WTC11 (cell line): ENCODE data around the gene CCNL1. TPM values are rescaled to one million over a fixed set of nuclear protein-coding genes. Genes with fewer than 3 reads are reported as not detected.

ENCODE experiments used
- ATAC-seq: fragments of 200-7000 bp; cut with Tn5 transposase; 2 replicates; pipeline ENCODE4 v1.10.0; 2021; ENCODE audit warnings: mild to moderate bottlenecking, moderate library complexity
- CTCF ChIA-PET: fragments of 300-600 bp; sonication (Branson Sonifier 250); formaldehyde crosslinking; loops from one replicate; lab custom pipeline; 2021; ENCODE audit warnings: antibody characterized with exemption; lab: Charles Lee
- POLR2A ChIA-PET: fragments of 350-600 bp; sonication (Branson Sonifier 250); formaldehyde crosslinking; loops from one replicate; lab custom pipeline; 2021; ENCODE audit warnings: antibody characterized with exemption; lab: Charles Lee
- DNase-seq: peaks from one replicate; pipeline ENCODE4 v3.0.0; 2021; ENCODE audit warnings: low spot score
- H3K27ac Mint-ChIP-seq: 2 replicates; pipeline ENCODE4 v1.8.0; 2021; ENCODE audit warnings: mixed read lengths
- H3K27me3 Mint-ChIP-seq: 2 replicates; pipeline ENCODE4 v1.8.0; 2021; ENCODE audit warnings: low read depth, mild to moderate bottlenecking, moderate library complexity, mixed read lengths
- H3K36me3 Mint-ChIP-seq: 2 replicates; pipeline ENCODE4 v1.8.0; 2021; ENCODE audit warnings: mixed read lengths
- H3K4me1 Mint-ChIP-seq: 2 replicates; pipeline ENCODE4 v1.8.0; 2022; ENCODE audit warnings: mixed read lengths
- H3K4me3 Mint-ChIP-seq: 2 replicates; pipeline ENCODE4 v1.8.0; 2021; ENCODE audit warnings: mild to moderate bottlenecking, moderate library complexity, mixed read lengths
- H3K9me3 Mint-ChIP-seq: 2 replicates; pipeline ENCODE4 v1.8.0; 2021; ENCODE audit warnings: mixed read lengths
- CREB1 ChIP-seq: sonication (generic); formaldehyde crosslinking; IDR thresholded peaks from 2 replicates; pipeline ENCODE4 v1.8.0; 2023; ENCODE audit warnings: mild to moderate bottlenecking, missing genetic modification reagents
- FOXJ3 ChIP-seq: sonication (generic); formaldehyde crosslinking; IDR thresholded peaks from 2 replicates; pipeline ENCODE4 v1.9.0; 2021; ENCODE audit warnings: missing genetic modification reagents, mild to moderate bottlenecking, borderline replicate concordance
- GTF2I ChIP-seq: fragments of 250-450 bp; sonication (Bioruptor Pico); conservative IDR thresholded peaks from 2 replicates; pipeline ENCODE4 v1.4.0; 2021; ENCODE audit warnings: mild to moderate bottlenecking
- JAZF1 ChIP-seq: fragments of 250-450 bp; sonication (Bioruptor Pico); IDR thresholded peaks from 2 replicates; pipeline ENCODE4 v1.9.0; 2021; ENCODE audit warnings: moderate library complexity, mild to moderate bottlenecking, inconsistent platforms
- NFE2L1 ChIP-seq: sonication (generic); formaldehyde crosslinking; IDR thresholded peaks from 2 replicates; pipeline ENCODE4 v1.8.1; 2023; ENCODE audit warnings: missing genetic modification reagents
- NR1H2 ChIP-seq: sonication (generic); formaldehyde crosslinking; IDR thresholded peaks from 2 replicates; pipeline ENCODE4 v1.9.0; 2021; ENCODE audit warnings: mild to moderate bottlenecking, moderate library complexity, missing genetic modification reagents
- NR3C1 ChIP-seq: sonication (generic); formaldehyde crosslinking; conservative IDR thresholded peaks from 2 replicates; pipeline ENCODE4 v1.8.1; 2023; ENCODE audit warnings: low read depth, mild to moderate bottlenecking, missing genetic modification reagents
- OVOL2 ChIP-seq: fragments of 250-450 bp; sonication (Bioruptor Pico); IDR thresholded peaks from 2 replicates; pipeline ENCODE4 v1.9.0; 2021; ENCODE audit warnings: mild to moderate bottlenecking, borderline replicate concordance
- RORB ChIP-seq: fragments of 250-450 bp; sonication (Bioruptor Pico); IDR thresholded peaks from 2 replicates; pipeline ENCODE4 v1.9.0; 2021; ENCODE audit warnings: mild to moderate bottlenecking
- SMAD3 ChIP-seq: sonication (generic); formaldehyde crosslinking; IDR thresholded peaks from 2 replicates; pipeline ENCODE4 v1.8.0; 2022; ENCODE audit warnings: missing genetic modification reagents, mild to moderate bottlenecking, borderline replicate concordance
- SMAD4 ChIP-seq: sonication (generic); formaldehyde crosslinking; IDR thresholded peaks from 2 replicates; pipeline ENCODE4 v1.8.0; 2022; ENCODE audit warnings: mild to moderate bottlenecking, missing genetic modification reagents
- SP1 ChIP-seq: sonication (generic); formaldehyde crosslinking; conservative IDR thresholded peaks from 2 replicates; pipeline ENCODE4 v1.8.1; 2022; ENCODE audit warnings: missing genetic modification reagents
- ZNF232 ChIP-seq: sonication (generic); formaldehyde crosslinking; IDR thresholded peaks from 2 replicates; pipeline ENCODE4 v1.8.0; 2022; ENCODE audit warnings: mild to moderate bottlenecking, missing genetic modification reagents
- ZNF317 ChIP-seq: sonication (generic); formaldehyde crosslinking; IDR thresholded peaks from 2 replicates; pipeline ENCODE4 v1.8.1; 2023; ENCODE audit warnings: low read depth, mild to moderate bottlenecking, moderate library complexity, missing genetic modification reagents, borderline replicate concordance
- total RNA-seq: library from RNA; stranded (reverse); gene quantifications from 3 replicates; pipeline ENCODE4 v1.2.3, GENCODE V29; 2021
- TF ChIP-seq, protein P1 (sequence below): fragments of 250-450 bp; sonication (Bioruptor Pico); IDR thresholded peaks from 2 replicates; pipeline ENCODE4 v1.9.0; 2021; ENCODE audit warnings: mild to moderate bottlenecking
- TF ChIP-seq, protein P2 (sequence below): sonication (generic); formaldehyde crosslinking; IDR thresholded peaks from 2 replicates; pipeline ENCODE4 v1.8.1; 2023; ENCODE audit warnings: mild to moderate bottlenecking, missing genetic modification reagents, borderline replicate concordance
- TF ChIP-seq, protein P3 (sequence below): sonication (generic); formaldehyde crosslinking; conservative IDR thresholded peaks from 2 replicates; pipeline ENCODE4 v1.8.1; 2023; ENCODE audit warnings: mild to moderate bottlenecking, low read depth, missing genetic modification reagents, moderate library complexity
- TF ChIP-seq, protein P4 (sequence below): fragments of 250-450 bp; sonication (Bioruptor Pico); IDR thresholded peaks from 2 replicates; pipeline ENCODE4 v1.9.0; 2021; ENCODE audit warnings: mild to moderate bottlenecking, borderline replicate concordance

The CCNL1 gene
- total RNA-seq, 1 experiment from 2014 or later: 79.6 TPM

DNA sequence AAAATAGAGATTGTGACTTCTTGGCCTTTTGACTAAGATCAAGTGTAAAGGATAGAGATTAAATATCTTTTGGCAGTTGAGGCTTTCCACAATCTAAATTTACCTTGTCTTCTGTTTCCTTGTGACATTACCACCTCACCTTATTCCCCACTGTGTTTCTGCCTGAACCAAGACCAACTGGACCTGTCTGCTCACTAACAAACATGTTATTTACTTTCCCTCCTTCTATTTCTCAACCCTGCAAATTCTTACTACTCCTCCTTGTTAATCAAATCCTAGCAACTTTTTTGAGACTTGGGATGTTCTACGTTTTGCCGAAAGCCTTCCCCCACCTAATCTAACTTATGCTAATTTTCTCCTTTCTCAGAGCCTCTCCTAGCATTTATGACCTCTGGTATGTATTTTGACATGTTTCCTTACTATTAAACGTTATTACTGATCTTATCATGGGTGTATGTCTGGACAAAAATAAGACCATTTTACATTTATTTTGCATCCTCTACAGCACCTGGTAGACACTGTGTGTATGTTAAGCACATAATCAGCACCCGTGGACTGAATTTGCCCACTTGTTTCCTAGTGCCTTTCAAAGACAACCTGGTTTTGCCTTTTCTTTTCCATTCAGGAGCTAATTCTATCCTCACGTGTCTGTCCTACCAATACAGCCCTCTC is 7.6 kb upstream of the CCNL1 start:
- TF ChIP-seq, protein P1, sequence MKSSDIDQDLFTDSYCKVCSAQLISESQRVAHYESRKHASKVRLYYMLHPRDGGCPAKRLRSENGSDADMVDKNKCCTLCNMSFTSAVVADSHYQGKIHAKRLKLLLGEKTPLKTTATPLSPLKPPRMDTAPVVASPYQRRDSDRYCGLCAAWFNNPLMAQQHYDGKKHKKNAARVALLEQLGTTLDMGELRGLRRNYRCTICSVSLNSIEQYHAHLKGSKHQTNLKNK (CRISPR knock-in tag): no peak
- TF ChIP-seq NFE2L1 (CRISPR knock-in tag) (no peak), JAZF1 (CRISPR knock-in tag) (no peak), SMAD3 (CRISPR knock-in tag) (no peak), OVOL2 (CRISPR knock-in tag) (no peak), FOXJ3 (CRISPR knock-in tag) (no peak), SP1 (CRISPR knock-in tag) (no peak), GTF2I (no peak), ZNF317 (CRISPR knock-in tag) (no peak), SMAD4 (CRISPR knock-in tag) (no peak)
- TF ChIP-seq, protein P2, sequence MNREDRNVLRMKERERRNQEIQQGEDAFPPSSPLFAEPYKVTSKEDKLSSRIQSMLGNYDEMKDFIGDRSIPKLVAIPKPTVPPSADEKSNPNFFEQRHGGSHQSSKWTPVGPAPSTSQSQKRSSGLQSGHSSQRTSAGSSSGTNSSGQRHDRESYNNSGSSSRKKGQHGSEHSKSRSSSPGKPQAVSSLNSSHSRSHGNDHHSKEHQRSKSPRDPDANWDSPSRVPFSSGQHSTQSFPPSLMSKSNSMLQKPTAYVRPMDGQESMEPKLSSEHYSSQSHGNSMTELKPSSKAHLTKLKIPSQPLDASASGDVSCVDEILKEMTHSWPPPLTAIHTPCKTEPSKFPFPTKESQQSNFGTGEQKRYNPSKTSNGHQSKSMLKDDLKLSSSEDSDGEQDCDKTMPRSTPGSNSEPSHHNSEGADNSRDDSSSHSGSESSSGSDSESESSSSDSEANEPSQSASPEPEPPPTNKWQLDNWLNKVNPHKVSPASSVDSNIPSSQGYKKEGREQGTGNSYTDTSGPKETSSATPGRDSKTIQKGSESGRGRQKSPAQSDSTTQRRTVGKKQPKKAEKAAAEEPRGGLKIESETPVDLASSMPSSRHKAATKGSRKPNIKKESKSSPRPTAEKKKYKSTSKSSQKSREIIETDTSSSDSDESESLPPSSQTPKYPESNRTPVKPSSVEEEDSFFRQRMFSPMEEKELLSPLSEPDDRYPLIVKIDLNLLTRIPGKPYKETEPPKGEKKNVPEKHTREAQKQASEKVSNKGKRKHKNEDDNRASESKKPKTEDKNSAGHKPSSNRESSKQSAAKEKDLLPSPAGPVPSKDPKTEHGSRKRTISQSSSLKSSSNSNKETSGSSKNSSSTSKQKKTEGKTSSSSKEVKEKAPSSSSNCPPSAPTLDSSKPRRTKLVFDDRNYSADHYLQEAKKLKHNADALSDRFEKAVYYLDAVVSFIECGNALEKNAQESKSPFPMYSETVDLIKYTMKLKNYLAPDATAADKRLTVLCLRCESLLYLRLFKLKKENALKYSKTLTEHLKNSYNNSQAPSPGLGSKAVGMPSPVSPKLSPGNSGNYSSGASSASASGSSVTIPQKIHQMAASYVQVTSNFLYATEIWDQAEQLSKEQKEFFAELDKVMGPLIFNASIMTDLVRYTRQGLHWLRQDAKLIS (CRISPR knock-in tag): no peak
- TF ChIP-seq, protein P3, sequence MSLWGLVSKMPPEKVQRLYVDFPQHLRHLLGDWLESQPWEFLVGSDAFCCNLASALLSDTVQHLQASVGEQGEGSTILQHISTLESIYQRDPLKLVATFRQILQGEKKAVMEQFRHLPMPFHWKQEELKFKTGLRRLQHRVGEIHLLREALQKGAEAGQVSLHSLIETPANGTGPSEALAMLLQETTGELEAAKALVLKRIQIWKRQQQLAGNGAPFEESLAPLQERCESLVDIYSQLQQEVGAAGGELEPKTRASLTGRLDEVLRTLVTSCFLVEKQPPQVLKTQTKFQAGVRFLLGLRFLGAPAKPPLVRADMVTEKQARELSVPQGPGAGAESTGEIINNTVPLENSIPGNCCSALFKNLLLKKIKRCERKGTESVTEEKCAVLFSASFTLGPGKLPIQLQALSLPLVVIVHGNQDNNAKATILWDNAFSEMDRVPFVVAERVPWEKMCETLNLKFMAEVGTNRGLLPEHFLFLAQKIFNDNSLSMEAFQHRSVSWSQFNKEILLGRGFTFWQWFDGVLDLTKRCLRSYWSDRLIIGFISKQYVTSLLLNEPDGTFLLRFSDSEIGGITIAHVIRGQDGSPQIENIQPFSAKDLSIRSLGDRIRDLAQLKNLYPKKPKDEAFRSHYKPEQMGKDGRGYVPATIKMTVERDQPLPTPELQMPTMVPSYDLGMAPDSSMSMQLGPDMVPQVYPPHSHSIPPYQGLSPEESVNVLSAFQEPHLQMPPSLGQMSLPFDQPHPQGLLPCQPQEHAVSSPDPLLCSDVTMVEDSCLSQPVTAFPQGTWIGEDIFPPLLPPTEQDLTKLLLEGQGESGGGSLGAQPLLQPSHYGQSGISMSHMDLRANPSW (CRISPR knock-in tag): no peak
- TF ChIP-seq, protein P4, sequence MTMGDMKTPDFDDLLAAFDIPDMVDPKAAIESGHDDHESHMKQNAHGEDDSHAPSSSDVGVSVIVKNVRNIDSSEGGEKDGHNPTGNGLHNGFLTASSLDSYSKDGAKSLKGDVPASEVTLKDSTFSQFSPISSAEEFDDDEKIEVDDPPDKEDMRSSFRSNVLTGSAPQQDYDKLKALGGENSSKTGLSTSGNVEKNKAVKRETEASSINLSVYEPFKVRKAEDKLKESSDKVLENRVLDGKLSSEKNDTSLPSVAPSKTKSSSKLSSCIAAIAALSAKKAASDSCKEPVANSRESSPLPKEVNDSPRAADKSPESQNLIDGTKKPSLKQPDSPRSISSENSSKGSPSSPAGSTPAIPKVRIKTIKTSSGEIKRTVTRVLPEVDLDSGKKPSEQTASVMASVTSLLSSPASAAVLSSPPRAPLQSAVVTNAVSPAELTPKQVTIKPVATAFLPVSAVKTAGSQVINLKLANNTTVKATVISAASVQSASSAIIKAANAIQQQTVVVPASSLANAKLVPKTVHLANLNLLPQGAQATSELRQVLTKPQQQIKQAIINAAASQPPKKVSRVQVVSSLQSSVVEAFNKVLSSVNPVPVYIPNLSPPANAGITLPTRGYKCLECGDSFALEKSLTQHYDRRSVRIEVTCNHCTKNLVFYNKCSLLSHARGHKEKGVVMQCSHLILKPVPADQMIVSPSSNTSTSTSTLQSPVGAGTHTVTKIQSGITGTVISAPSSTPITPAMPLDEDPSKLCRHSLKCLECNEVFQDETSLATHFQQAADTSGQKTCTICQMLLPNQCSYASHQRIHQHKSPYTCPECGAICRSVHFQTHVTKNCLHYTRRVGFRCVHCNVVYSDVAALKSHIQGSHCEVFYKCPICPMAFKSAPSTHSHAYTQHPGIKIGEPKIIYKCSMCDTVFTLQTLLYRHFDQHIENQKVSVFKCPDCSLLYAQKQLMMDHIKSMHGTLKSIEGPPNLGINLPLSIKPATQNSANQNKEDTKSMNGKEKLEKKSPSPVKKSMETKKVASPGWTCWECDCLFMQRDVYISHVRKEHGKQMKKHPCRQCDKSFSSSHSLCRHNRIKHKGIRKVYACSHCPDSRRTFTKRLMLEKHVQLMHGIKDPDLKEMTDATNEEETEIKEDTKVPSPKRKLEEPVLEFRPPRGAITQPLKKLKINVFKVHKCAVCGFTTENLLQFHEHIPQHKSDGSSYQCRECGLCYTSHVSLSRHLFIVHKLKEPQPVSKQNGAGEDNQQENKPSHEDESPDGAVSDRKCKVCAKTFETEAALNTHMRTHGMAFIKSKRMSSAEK (CRISPR knock-in tag): no peak
- TF ChIP-seq, all 79 proteins: peak for 0
- CTCF ChIA-PET: no interaction called here
- H3K9me3 Mint-ChIP-seq: no peaks in the 10 kb centered on the region

DNA sequence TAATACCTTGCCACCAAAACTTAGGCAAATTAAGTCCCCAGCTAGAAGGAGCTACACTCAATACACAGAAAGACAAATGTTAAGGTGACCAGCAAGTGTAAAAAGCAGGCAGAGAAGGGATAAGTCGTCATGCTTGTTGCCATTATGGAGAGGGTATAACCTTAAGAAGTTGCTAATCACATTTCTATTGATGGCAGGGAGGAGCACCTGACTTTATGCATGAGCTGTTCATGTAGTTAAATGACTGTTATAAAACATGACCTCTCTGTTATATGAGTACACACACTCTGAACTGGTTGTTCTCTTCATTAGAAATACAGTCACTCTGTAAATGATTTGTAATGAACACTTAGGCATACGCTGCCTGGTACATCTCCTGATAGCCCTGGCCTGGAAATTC is 6.6 kb upstream of the CCNL1 start:
- ChIA-PET POLR2A (no interaction called here), CTCF (no interaction called here)
- Mint-ChIP-seq H3K27me3 (peaks cover 3% of the 10 kb centered on the region; the same call in 1 of the 2 replicates), H3K27ac (no peak overlapping the region), H3K4me1 (no peaks in the 10 kb centered on the region), H3K36me3 (no peaks in the 10 kb centered on the region), H3K4me3 (no peak overlapping the region), H3K9me3 (no peaks in the 10 kb centered on the region)
- ATAC-seq (no peak), DNase-seq (no peak)
- TF ChIP-seq, protein P1 (CRISPR knock-in tag): no peak
- TF ChIP-seq ZNF232 (CRISPR knock-in tag) (no peak), NR3C1 (CRISPR knock-in tag) (no peak), CREB1 (CRISPR knock-in tag) (no peak), RORB (CRISPR knock-in tag) (no peak), NR1H2 (no peak)
- TF ChIP-seq, protein P4 (CRISPR knock-in tag): no peak

More for the DNA sequence above, 7.6 kb upstream of the CCNL1 start:
- H3K27ac Mint-ChIP-seq: no peak overlapping the region
- ATAC-seq (no peak), DNase-seq (no peak)
- H3K4me1 Mint-ChIP-seq: no peaks in the 10 kb centered on the region
- POLR2A ChIA-PET: interaction anchor here (0.7 kb wide), 1 partner anchor 988 kb away, joined by 3 read pairs; no protein-coding TSS in a partner anchor
- peaks cover 3% of the 10 kb centered on the region; the same call in 1 of the 2 replicates for H3K27me3 Mint-ChIP-seq
- no peaks in the 10 kb centered on the region for H3K36me3 Mint-ChIP-seq
- H3K4me3 Mint-ChIP-seq: no peak overlapping the region
